ENCODE data around the gene GLRX2. TPM values are rescaled to one million over a fixed set of nuclear protein-coding genes. Genes with fewer than 3 reads are reported as not detected.
A peak's percentile ranks its signal among the peaks of the same experiment; 100 is the strongest.

The GLRX2 gene
- total RNA-seq, 1 donor from 2014 or later, result 1.9 TPM

GRCh38 chr1:193111641-193112090, 6.5 kb upstream of the GLRX2 start:
- Mint-ChIP-seq H3K27me3 (ENCODE audit: insufficient read depth, low read depth) (no peaks in the 10 kb centered on the region), H3K4me1 (no peaks in the 10 kb centered on the region), H3K36me3 (no peaks in the 10 kb centered on the region), H3K27ac (no peak overlapping the region), H3K4me3 (no peak overlapping the region), H3K9me3 (no peaks in the 10 kb centered on the region)
- Histone ChIP-seq H3K9ac (no peak overlapping the region), H2AFZ (replicated peaks) (no peak overlapping the region), H3K36me3 (no peaks in the 10 kb centered on the region), H3K27me3 (no peaks in the 10 kb centered on the region), H3K27ac (no peak overlapping the region), H3K4me3 (no peak overlapping the region), H3F3A (ENCODE audit: low read depth) (no peaks in the 10 kb centered on the region), H3K79me2 (ENCODE audit: low read depth) (no peaks in the 10 kb centered on the region), H3K4me2 (no peak overlapping the region), H4K20me1 (ENCODE audit: low read depth) (no peaks in the 10 kb centered on the region), H3K9me3 (ENCODE audit: low read depth) (no peaks in the 10 kb centered on the region), H3K4me1 (no peaks in the 10 kb centered on the region)
- TF ChIP-seq EZH2 (IDR thresholded peaks at IDR 0.05) (no peak), EZH2phosphoT487 (IDR thresholded peaks at IDR 0.05) (no peak)
- TF ChIP-seq, protein P1, sequence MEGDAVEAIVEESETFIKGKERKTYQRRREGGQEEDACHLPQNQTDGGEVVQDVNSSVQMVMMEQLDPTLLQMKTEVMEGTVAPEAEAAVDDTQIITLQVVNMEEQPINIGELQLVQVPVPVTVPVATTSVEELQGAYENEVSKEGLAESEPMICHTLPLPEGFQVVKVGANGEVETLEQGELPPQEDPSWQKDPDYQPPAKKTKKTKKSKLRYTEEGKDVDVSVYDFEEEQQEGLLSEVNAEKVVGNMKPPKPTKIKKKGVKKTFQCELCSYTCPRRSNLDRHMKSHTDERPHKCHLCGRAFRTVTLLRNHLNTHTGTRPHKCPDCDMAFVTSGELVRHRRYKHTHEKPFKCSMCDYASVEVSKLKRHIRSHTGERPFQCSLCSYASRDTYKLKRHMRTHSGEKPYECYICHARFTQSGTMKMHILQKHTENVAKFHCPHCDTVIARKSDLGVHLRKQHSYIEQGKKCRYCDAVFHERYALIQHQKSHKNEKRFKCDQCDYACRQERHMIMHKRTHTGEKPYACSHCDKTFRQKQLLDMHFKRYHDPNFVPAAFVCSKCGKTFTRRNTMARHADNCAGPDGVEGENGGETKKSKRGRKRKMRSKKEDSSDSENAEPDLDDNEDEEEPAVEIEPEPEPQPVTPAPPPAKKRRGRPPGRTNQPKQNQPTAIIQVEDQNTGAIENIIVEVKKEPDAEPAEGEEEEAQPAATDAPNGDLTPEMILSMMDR (IDR thresholded peaks at IDR 0.05), result no peak
- DNase-seq (ENCODE audit: low spot score), result peak; percentile 16

DNA sequence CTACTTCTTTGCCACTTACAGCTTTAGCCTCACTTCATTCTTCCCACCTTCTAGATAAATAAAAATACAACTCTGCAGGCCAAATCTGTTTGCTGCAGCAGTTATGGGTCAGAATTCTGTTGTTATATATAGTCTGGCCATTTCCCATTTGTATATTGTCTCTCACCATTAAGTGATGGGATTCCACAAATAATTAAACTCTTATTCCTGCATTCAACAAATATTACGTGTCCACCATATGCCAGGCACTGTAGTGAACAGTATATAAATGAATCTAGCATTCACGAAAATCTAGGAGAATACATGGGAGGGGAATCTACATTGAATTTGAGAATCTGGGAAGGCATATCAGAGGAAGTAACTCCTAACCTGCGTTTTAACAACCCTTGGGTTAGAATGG, 5.7 kb upstream of the GLRX2 start:
- Histone ChIP-seq H3F3A (ENCODE audit: low read depth) (peaks cover 5% of the 10 kb centered on the region), H3K27me3 (no peaks in the 10 kb centered on the region), H3K4me1 (no peaks in the 10 kb centered on the region), H3K9me3 (ENCODE audit: low read depth) (no peaks in the 10 kb centered on the region), H3K4me2 (no peak overlapping the region), H4K20me1 (ENCODE audit: low read depth) (no peaks in the 10 kb centered on the region), H3K9ac (no peak overlapping the region), H3K27ac (no peak overlapping the region), H2AFZ (replicated peaks) (no peak overlapping the region), H3K4me3 (no peak overlapping the region), H3K79me2 (ENCODE audit: low read depth) (no peaks in the 10 kb centered on the region), H3K36me3 (no peaks in the 10 kb centered on the region)
- Mint-ChIP-seq H3K27ac (no peak overlapping the region), H3K36me3 (no peaks in the 10 kb centered on the region), H3K4me1 (peaks cover 4% of the 10 kb centered on the region), H3K27me3 (ENCODE audit: insufficient read depth, low read depth) (no peaks in the 10 kb centered on the region), H3K9me3 (no peaks in the 10 kb centered on the region), H3K4me3 (no peak overlapping the region)
- TF ChIP-seq EZH2phosphoT487 (IDR thresholded peaks at IDR 0.05) (no peak), EZH2 (IDR thresholded peaks at IDR 0.05) (no peak)
- TF ChIP-seq, protein P1 (IDR thresholded peaks at IDR 0.05), result no peak
- DNase-seq (ENCODE audit: low spot score), result no peak

DNA sequence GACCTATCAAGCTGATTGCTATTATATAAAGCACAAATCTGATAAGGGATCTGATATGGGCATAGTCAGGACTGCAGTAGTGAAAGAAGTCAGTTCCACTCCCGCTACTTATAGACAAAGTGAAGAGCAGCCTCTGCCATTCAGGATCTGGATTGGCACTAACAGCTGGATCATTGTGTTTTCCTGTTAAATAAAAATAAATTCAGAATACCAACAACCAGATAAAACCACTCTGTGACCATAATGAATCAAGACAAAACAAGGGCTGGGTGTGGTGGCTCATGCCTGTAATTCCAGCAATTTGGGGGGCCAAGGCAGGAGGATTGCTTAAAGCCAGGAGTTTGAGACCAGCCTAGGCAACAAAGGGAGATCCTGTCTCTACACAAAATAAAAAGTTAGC, 5.0 kb upstream of the GLRX2 start:
- Mint-ChIP-seq H3K4me3 (no peak overlapping the region), H3K27me3 (ENCODE audit: insufficient read depth, low read depth) (no peaks in the 10 kb centered on the region), H3K4me1 (peaks cover 9% of the 10 kb centered on the region), H3K9me3 (no peaks in the 10 kb centered on the region), H3K27ac (no peak overlapping the region), H3K36me3 (no peaks in the 10 kb centered on the region)
- no peaks in the 10 kb centered on the region for H3K79me2 ChIP-seq (ENCODE audit: low read depth)
- no peak overlapping the region for H3K27ac ChIP-seq
- H3K4me3 ChIP-seq, result no peak overlapping the region
- H3K4me1 ChIP-seq, result no peaks in the 10 kb centered on the region
- H3F3A ChIP-seq (ENCODE audit: low read depth), result peaks cover 10% of the 10 kb centered on the region
- H3K4me2 ChIP-seq, result no peak overlapping the region
- H3K9me3 ChIP-seq (ENCODE audit: low read depth), result no peaks in the 10 kb centered on the region
- no peak for DNase-seq (ENCODE audit: low spot score)
- no peak for TF ChIP-seq EZH2 (IDR thresholded peaks at IDR 0.05)
- TF ChIP-seq EZH2phosphoT487 (IDR thresholded peaks at IDR 0.05), result no peak
- TF ChIP-seq, protein P1 (IDR thresholded peaks at IDR 0.05), result no peak
- H2AFZ ChIP-seq (replicated peaks), result no peak overlapping the region
- H4K20me1 ChIP-seq (ENCODE audit: low read depth), result no peaks in the 10 kb centered on the region
- H3K27me3 ChIP-seq, result no peaks in the 10 kb centered on the region
- H3K9ac ChIP-seq, result no peak overlapping the region
- H3K36me3 ChIP-seq, result no peaks in the 10 kb centered on the region
